HG03457 (cell line): ENCODE data around the gene GRIN2C.

Experiments
- ATAC-seq: cut with Tn5 transposase; IDR thresholded peaks from one replicate; pipeline ENCODE4 v1.9.1; 2021; ENCODE audit warnings: moderate number of reproducible peaks; ENCODE audit not compliant: unreplicated experiment

The GRIN2C gene

DNA sequence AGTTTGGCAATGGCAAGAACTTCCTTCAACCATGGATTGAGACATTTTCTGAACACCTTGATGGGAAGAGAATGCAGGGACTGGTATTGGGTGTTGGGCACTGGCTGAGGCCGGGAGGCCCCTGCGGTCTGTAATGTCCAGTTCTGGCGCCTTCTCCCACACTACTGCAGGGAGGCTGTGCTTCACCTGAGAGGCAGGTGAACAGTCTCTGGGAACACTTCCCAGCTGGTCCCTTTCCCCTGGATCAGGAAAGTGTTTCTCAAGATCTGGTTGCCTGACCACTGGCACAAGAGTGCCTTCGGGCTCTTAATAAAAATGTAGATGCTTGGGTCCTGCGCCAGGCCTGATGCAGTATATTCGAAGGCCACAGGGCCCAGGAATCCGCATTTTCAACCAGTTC, 55.0 kb downstream of the GRIN2C start:
- no peak for ATAC-seq

GRCh38 chr17:74803971-74804370, 55.7 kb downstream of the GRIN2C start:
- no peak for ATAC-seq

- no peak for ATAC-seq
Measured at GRCh38 chr17:74803388-74803930, 56.2 kb downstream of the GRIN2C start.

- ATAC-seq: no peak
Measured at GRCh38 chr17:74801896-74802295, 57.8 kb downstream of the GRIN2C start.

DNA sequence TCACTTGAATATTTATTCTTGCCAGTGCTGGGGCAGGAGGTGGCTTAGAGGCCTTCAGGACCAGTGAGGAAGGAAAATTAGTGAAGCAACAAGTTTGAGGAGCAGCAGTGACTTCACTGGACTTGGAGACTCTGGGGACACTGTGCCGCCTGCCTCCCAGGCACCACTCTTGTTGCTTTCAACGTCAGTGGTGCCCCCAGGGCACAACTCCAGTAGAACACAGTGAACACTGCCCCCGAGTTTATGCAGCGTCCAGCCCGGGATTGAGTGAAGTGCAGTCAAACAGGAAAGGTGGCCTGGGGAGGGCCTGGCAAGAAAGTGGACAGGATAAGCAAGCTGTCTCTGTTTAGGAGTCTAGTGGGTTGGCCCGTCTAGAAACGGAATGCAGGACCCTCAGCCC, 59.2 kb downstream of the GRIN2C start:
- no peak for ATAC-seq

DNA sequence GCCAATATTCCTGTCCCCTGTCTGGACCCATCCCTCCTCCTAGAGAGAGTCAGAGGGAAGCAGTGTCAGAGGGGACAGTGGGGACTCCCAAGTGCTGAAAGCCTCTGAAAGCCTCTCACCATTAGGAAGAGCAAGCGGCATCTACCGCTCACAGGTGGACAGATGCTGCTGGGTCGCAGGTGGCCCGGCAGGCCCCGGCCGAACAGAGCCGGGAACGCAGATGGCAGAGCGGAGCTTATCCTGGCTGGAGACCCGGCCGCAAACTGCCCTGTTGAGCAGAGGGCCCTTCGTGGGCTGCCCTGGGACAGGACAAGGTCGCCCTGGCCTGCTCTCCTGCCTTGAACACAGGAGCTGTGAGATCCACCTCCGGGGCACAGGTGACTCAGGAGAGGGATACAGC, 60.6 kb downstream of the GRIN2C start:
- ATAC-seq: no peak

- ATAC-seq: no peak
Measured at GRCh38 chr17:74798239-74798707, 61.4 kb downstream of the GRIN2C start.

- no peak for ATAC-seq
Measured at GRCh38 chr17:74797824-74798223, 61.9 kb downstream of the GRIN2C start.

DNA sequence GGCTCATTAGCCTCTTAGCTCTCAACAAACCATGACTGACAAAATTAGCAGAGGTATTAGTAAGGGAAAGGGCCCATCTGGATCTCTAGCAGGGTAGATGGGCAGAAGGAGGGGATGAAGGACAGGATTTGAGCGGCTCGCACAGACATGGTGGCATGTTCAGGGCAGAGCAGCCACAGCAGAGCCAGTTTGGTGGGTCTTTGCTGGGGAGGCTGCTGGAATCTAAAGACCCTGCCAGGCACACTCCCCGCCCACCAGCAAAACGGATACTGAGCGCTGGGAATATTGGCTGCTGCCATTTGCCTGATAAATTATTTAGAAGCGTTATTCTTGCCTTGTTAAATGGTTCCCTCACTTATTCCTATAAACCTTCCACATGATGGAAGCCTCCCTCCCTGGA, 62.8 kb downstream of the GRIN2C start:
- ATAC-seq: no peak

DNA sequence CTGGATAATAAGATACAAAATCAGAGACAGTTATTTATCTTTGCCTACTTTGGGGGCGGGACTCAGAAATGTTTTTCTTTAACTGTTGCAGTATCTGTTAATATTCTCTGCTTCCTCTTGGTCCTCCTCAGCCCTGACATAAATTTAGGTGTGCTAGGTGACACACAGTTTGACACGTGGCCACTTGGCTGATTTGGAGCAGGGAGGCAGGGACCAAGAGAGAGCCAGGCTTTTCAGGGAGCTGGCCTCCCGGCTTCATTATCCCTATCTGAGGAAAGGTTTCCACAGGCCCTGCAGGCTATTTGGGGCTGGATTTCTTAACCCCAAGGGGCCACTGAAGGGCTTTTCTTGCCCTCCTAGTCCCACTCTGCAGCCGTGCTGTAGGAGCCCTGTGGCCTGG, 63.5 kb downstream of the GRIN2C start:
- no peak for ATAC-seq

GRCh38 chr17:74795327-74796020, 64.2 kb downstream of the GRIN2C start:
- no peak for ATAC-seq

- no peak for ATAC-seq
Measured at GRCh38 chr17:74792586-74793105, 67.0 kb downstream of the GRIN2C start.
